PC-3 (cell line): ENCODE measurements around the gene CHRND. TPM values are rescaled to one million over a fixed set of nuclear protein-coding genes. Genes with fewer than 3 reads are reported as not detected.

ENCODE experiments used
- ATAC-seq: fragments of 200-7000 bp; cut with Tn5 transposase; 2 replicates; pipeline ENCODE4 v1.9.1; 2020; ENCODE audit warnings: mild to moderate bottlenecking, moderate library complexity
- BruUV-seq: library from RNA; stranded (reverse); fragments of 400-500 nt; replicated peaks from 2 replicates; lab custom pipeline; 2021; lab: Mats Ljungman, UMichigan
- CTCF ChIA-PET: fragments of 300-600 bp; sonication (Branson Sonifier 250); formaldehyde crosslinking; loops from one replicate; lab custom pipeline; 2022; ENCODE audit warnings: antibody characterized with exemption; lab: Charles Lee
- POLR2A ChIA-PET: fragments of 300-600 bp; sonication (Branson Sonifier 250); formaldehyde crosslinking; loops from one replicate; lab custom pipeline; 2022; ENCODE audit warnings: antibody characterized with exemption; ENCODE audit not compliant: unreplicated experiment; lab: Charles Lee
- DNase-seq: peaks from one replicate; pipeline ENCODE4 v3.0.0-alpha.2; 2015
- H2AFZ ChIP-seq: fragments of 300-600 bp; sonication (generic); 2 replicates; pipeline ENCODE4 v1.6.0; 2016; ENCODE audit warnings: antibody characterized with exemption, low read length
- H3F3A ChIP-seq: fragments of 300-600 bp; sonication (generic); one replicate; pipeline ENCODE4 v1.6.0; 2017; ENCODE audit warnings: antibody characterized with exemption, low read length, control low read depth, mild to moderate bottlenecking; ENCODE audit not compliant: unreplicated experiment
- H3K27ac ChIP-seq: fragments of 300-600 bp; sonication (generic); 2 replicates; pipeline ENCODE4 v1.5.1; 2016; ENCODE audit warnings: mild to moderate bottlenecking, low read length
- H3K27me3 ChIP-seq: fragments of 300-600 bp; sonication (generic); 2 replicates; pipeline ENCODE4 v1.6.1; 2016; ENCODE audit warnings: low read length, mixed read lengths
- H3K36me3 ChIP-seq: fragments of 300-600 bp; sonication (generic); 2 replicates; pipeline ENCODE4 v1.6.1; 2016; ENCODE audit warnings: low read depth, mixed run types, low read length, mixed read lengths
- H3K4me1 ChIP-seq: fragments of 300-600 bp; sonication (generic); 2 replicates; pipeline ENCODE4 v1.5.1; 2016; ENCODE audit warnings: low read length; ENCODE audit not compliant: insufficient read depth
- H3K4me2 ChIP-seq: fragments of 300-600 bp; sonication (generic); 2 replicates; pipeline ENCODE4 v1.6.0; 2016; ENCODE audit warnings: low read length
- H3K4me3 ChIP-seq: fragments of 300-600 bp; sonication (generic); 2 replicates; pipeline ENCODE4 v1.5.1; 2016; ENCODE audit warnings: mild to moderate bottlenecking, low read length, mixed read lengths
- H3K79me2 ChIP-seq: fragments of 300-600 bp; sonication (generic); 2 replicates; pipeline ENCODE4 v1.6.1; 2017; ENCODE audit warnings: low read length, mixed read lengths
- H3K9ac ChIP-seq: fragments of 300-600 bp; sonication (generic); 2 replicates; pipeline ENCODE4 v1.6.0; 2016; ENCODE audit warnings: mild to moderate bottlenecking, low read length
- H3K9me2 ChIP-seq: fragments of 300-600 bp; sonication (generic); replicated peaks from 2 replicates; pipeline ENCODE4 v1.6.1; 2016; ENCODE audit warnings: mixed run types, low read length, mixed read lengths
- H3K9me3 ChIP-seq: fragments of 300-600 bp; sonication (generic); 2 replicates; pipeline ENCODE4 v1.6.1; 2016; ENCODE audit warnings: low read length, mixed read lengths
- H4K20me1 ChIP-seq: fragments of 300-600 bp; sonication (generic); 2 replicates; pipeline ENCODE4 v1.6.1; 2016; ENCODE audit warnings: low read length, mixed read lengths
- EZH2 ChIP-seq: fragments of 300-600 bp; sonication (generic); IDR thresholded peaks from one replicate; pipeline ENCODE4 v1.6.1; 2017; ENCODE audit warnings: antibody characterized with exemption, mild to moderate bottlenecking, low read length; ENCODE audit not compliant: unreplicated experiment
- EZH2phosphoT487 ChIP-seq: fragments of 300-600 bp; sonication (generic); IDR thresholded peaks from 2 replicates; pipeline ENCODE4 v1.6.1; 2018; ENCODE audit warnings: mild to moderate bottlenecking, antibody characterized with exemption, low read length, borderline replicate concordance
- intact Hi-C: fragments of 100-400 bp; cut with micrococcal nuclease; formaldehyde crosslinking; loops from 2 replicates; pipeline ENCODE4 v1.9.0; 2023
- total RNA-seq: library from RNA; depleted of rRNA; stranded (reverse); fragments of >200 nt; gene quantifications from 2 replicates; pipeline ENCODE4 v1.2.3, GENCODE V29; 2014
- TF ChIP-seq, protein P1 (sequence below): fragments of 300-600 bp; sonication (generic); conservative IDR thresholded peaks from 2 replicates; pipeline ENCODE4 v1.5.1; 2017; ENCODE audit warnings: antibody characterized with exemption, low read depth, mild to moderate bottlenecking, low read length

CHRND gene
- total RNA-seq, 1 experiment from 2014 or later = not detected

DNA sequence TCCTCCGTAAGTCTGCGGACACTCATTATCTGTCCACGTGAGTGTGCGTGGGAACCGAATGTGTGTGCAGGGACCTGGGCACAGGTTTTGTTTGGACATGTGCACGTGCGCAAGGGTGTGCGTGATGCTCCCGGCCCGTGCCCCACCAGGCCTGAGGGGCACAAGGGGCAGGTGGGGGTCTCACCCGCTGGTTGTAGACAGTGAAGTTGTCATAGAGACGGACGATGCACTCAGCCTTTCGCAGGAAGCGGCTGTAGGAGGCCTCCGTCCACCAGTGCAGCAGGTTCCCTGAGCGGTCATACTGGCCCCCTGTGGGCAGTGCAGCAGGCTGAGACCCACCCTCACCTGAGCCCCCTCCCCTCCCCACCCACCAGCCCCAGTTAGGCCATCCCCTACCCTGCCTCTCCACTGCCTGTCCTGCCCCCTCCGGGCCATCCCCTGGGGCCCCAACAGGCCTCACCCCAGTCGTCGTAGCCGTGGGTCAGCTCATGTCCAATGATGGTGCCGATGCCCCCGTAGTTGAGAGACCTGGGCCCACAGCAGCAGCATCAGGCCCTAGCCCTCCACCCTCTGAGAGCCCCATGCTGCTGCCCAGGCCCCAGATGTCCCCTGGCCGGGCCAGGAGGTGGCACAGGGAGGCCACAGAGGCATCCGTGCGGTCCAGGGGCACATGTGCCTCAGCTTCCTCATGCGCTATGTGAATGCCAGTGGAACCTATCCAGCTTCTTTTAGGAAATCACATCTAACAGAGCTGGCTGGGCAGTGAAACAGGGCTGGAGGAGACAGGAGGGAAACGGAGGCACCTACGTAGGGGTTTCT is 44.4 kb upstream of the CHRND start:
- DNase-seq = no peak
- Histone ChIP-seq H3K9ac (no peak overlapping the region), H3K4me3 (no peak overlapping the region), H3K27me3 (no peaks in the 10 kb centered on the region), H3K36me3 (no peaks in the 10 kb centered on the region), H3K4me1 (no peaks in the 10 kb centered on the region), H3K27ac (no peak overlapping the region), H4K20me1 (no peaks in the 10 kb centered on the region), H3F3A (no peaks in the 10 kb centered on the region), H2AFZ (no peak overlapping the region), H3K9me2 (no peaks in the 10 kb centered on the region), H3K9me3 (no peaks in the 10 kb centered on the region), H3K79me2 (no peaks in the 10 kb centered on the region), H3K4me2 (no peak overlapping the region)
- no peak for TF ChIP-seq EZH2
- no peak for TF ChIP-seq EZH2phosphoT487
- TF ChIP-seq, protein P1, sequence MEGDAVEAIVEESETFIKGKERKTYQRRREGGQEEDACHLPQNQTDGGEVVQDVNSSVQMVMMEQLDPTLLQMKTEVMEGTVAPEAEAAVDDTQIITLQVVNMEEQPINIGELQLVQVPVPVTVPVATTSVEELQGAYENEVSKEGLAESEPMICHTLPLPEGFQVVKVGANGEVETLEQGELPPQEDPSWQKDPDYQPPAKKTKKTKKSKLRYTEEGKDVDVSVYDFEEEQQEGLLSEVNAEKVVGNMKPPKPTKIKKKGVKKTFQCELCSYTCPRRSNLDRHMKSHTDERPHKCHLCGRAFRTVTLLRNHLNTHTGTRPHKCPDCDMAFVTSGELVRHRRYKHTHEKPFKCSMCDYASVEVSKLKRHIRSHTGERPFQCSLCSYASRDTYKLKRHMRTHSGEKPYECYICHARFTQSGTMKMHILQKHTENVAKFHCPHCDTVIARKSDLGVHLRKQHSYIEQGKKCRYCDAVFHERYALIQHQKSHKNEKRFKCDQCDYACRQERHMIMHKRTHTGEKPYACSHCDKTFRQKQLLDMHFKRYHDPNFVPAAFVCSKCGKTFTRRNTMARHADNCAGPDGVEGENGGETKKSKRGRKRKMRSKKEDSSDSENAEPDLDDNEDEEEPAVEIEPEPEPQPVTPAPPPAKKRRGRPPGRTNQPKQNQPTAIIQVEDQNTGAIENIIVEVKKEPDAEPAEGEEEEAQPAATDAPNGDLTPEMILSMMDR = no peak
- intact Hi-C loops = no loop called here
- no TSS peak for BruUV-seq
- ATAC-seq = no peak
- POLR2A ChIA-PET = no interaction called here
- CTCF ChIA-PET = no interaction called here

DNA sequence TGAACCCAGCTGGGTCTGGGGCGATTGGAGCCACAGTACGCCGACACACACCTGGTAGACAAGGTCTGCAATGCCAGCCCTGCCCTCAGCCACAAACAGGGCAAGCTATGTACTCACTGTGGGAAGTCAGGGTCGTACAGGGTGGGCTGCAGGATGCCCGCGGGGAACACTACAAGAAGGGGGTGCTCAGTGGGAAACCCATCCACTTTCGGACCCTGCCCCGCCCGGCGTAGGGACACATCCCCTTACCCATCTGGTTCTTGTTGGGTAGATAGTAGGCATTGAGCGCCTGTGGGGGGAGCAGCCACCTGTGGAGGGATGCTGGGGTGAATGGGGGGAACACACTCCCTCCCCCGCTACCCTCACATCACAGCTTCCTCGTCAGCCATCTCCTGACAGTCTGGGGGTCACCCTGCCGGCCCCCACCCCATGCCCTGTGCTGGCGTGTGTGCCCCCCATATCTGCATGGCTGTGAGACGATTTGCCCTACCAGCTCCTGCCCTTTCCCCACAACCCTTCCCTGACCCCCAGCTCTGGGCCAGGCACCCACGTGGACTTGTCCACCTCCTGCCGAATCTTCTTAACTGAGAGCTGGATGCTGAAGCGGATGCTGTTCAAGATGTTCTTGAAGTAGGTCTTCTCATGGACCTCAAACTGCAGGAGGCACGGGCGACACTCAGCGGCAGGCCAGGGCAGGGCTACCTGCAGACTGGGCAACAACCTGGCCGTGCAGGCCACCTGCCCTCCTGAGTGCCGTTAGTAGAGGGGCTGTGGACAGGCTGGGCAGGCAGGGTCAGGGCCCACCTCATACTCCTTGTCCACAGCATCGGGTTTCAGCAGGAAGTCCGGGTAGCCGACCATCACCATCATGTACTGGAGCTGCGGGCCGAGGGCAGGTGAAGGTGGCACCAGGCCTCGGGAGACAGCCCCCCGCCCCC is 43.4 kb upstream of the CHRND start:
- ChIA-PET POLR2A (no interaction called here), CTCF (no interaction called here)
- Histone ChIP-seq H3K9me3 (no peaks in the 10 kb centered on the region), H3F3A (no peaks in the 10 kb centered on the region), H3K27ac (no peak overlapping the region), H3K4me2 (no peak overlapping the region), H3K9ac (no peak overlapping the region), H4K20me1 (no peaks in the 10 kb centered on the region), H3K79me2 (no peaks in the 10 kb centered on the region), H3K27me3 (no peaks in the 10 kb centered on the region), H3K4me1 (no peaks in the 10 kb centered on the region), H3K36me3 (no peaks in the 10 kb centered on the region), H2AFZ (no peak overlapping the region), H3K9me2 (no peaks in the 10 kb centered on the region), H3K4me3 (no peak overlapping the region)
- no peak for ATAC-seq
- DNase-seq = no peak
- intact Hi-C loops = no loop called here
- TF ChIP-seq EZH2 = no peak
- no TSS peak for BruUV-seq

DNA sequence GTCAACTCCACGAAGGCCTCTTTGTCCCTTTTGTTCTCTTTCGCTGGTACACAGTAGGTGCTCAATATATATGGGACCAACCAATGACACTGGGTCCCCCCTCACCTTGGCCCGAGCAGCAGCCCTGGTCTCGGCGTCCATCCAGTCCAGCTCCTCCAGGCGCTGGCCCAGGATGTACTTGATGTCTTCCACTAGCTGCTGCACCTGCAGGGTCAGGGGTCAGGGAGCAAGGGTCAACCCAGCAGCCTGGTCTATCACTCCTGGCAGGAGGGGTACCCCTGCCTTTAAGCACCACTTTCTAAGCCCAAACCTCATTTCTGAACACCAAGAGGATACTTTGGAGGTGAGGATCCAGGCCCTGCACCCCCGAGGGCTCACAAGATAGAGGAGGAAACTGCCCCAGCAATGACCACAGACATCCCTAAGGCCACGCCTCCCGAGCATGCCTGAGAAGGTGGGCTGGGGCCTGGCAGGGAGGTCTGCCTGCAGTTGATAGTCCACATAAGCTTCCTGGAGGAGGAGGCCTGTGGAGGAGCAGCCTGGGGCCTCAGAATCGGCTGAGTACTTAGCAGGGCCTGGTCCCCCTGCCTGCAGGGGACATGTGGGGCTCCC is 42.5 kb upstream of the CHRND start:
- no peak for DNase-seq
- intact Hi-C loops = no loop called here
- POLR2A ChIA-PET = no interaction called here

More for the DNA sequence above, 42.5 kb upstream of the CHRND start:
- H3K4me1 ChIP-seq = no peaks in the 10 kb centered on the region
- no peak for ATAC-seq
- H3F3A ChIP-seq = no peaks in the 10 kb centered on the region
- H3K9me3 ChIP-seq = no peaks in the 10 kb centered on the region
- no peaks in the 10 kb centered on the region for H4K20me1 ChIP-seq
- no peak for TF ChIP-seq EZH2phosphoT487
- TF ChIP-seq, protein P1 = no peak
- no peak for TF ChIP-seq EZH2
- H2AFZ ChIP-seq = no peak overlapping the region
- no peak overlapping the region for H3K27ac ChIP-seq
- no peaks in the 10 kb centered on the region for H3K36me3 ChIP-seq
- H3K9me2 ChIP-seq = no peaks in the 10 kb centered on the region
- H3K4me2 ChIP-seq = no peak overlapping the region
- CTCF ChIA-PET = no interaction called here
- no TSS peak for BruUV-seq
- H3K4me3 ChIP-seq = no peak overlapping the region
- H3K27me3 ChIP-seq = no peaks in the 10 kb centered on the region
- no peaks in the 10 kb centered on the region for H3K79me2 ChIP-seq
- no peak overlapping the region for H3K9ac ChIP-seq
